Testis (tissue), 3 donors: Measurements from ENCODE around the gene CRABP2. TPM values are rescaled to one million over a fixed set of nuclear protein-coding genes. Genes with fewer than 3 reads are reported as not detected.

Source experiments
- DNase-seq: peaks from one replicate; pipeline ENCODE4 v3.0.0-alpha.2; 2019
- H3K27ac ChIP-seq, 2 donors: fragments of 200-600 bp; sonication (generic); one replicate each; pipeline ENCODE4 v1.5.1; 2019
- H3K27me3 ChIP-seq: fragments of 200-600 bp; sonication (generic); one replicate; pipeline ENCODE4 v1.5.1; 2019
- H3K36me3 ChIP-seq: fragments of 200-600 bp; sonication (generic); one replicate; pipeline ENCODE4 v1.5.1; 2017; ENCODE audit warnings: low read depth; ENCODE audit errors: missing control alignments
- H3K4me1 ChIP-seq: fragments of 200-600 bp; sonication (generic); one replicate; pipeline ENCODE4 v1.5.1; 2019
- H3K4me3 ChIP-seq, 2 donors: fragments of 200-600 bp; sonication (generic); one replicate each; pipeline ENCODE4 v1.5.1; 2017 to 2019
- H3K9me3 ChIP-seq: fragments of 200-600 bp; sonication (generic); one replicate; pipeline ENCODE4 v1.5.1; 2017
- CTCF ChIP-seq, 3 experiments: fragments of 450-650 bp in 2 of 3; fragments of 200-600 bp in 1 of 3; sonication (generic) in 1 of 3; IDR thresholded peaks; one replicate each; pipeline ENCODE4 v1.5.1; 2016 to 2019; ENCODE audit warnings: antibody characterized with exemption in 3 of 3, mild to moderate bottlenecking in 2 of 3, moderate library complexity in 1 of 3
- POLR2A ChIP-seq: fragments of 450-650 bp; IDR thresholded peaks from one replicate; pipeline ENCODE4 v1.6.1; 2017; ENCODE audit warnings: antibody characterized with exemption, mild to moderate bottlenecking, moderate library complexity
- WGBS, 2 donors: methylation state at CpG; one replicate each; pipeline ENCODE4 v1.1.5; 2018; 5-methylcytosine and 5-hydroxymethylcytosine counted together
- intact Hi-C: fragments of 100-400 bp; cut with DNase I; formaldehyde crosslinking; loops from one replicate; pipeline ENCODE4 v1.15.1; 2023; ENCODE audit warnings: low total_unique reads
- polyA plus RNA-seq: library from polyadenylated mRNA; stranded (reverse); fragments of 350-450 nt; fragmentation: Illumina TruSeq; extraction: RNeasy Lipid Tissue Mini Kit (QIAGEN cat#74804); gene quantifications from one replicate; pipeline ENCODE4 v1.2.3, GENCODE V29; 2014; ENCODE audit warnings: low read depth, low replicate concordance; ENCODE audit not compliant: insufficient read depth
- total RNA-seq, 2 donors: library from RNA; depleted of rRNA; stranded (reverse); fragments of >200 nt; gene quantifications; one replicate each; pipeline ENCODE4 v1.2.3, GENCODE V29; 2016

Gene CRABP2
- total and polyA plus RNA-seq, 3 donors from 2014 or later, result 2.1 to 21.0 (median 6.8) TPM

GRCh38 chr1:156665539-156665938, 39.8 kb downstream of the CRABP2 start:
- peaks cover 72% of the 10 kb centered on the region for H3K4me1 ChIP-seq
- 43 to 62% methylated on average over 1 to 3 of the region's 3 CpGs for WGBS, 2 donors
- H3K27me3 ChIP-seq, result no peaks in the 10 kb centered on the region
- TF ChIP-seq CTCF (IDR thresholded peaks at IDR 0.05) (no peak), POLR2A (no peak)
- intact Hi-C loops, result no loop called here
- H3K27ac ChIP-seq, result peak overlapping the region in 1 of 2 donors; percentile 69
- H3K9me3 ChIP-seq, result no peaks in the 10 kb centered on the region
- H3K4me3 ChIP-seq, result no peak overlapping the region
- H3K36me3 ChIP-seq, result no peaks in the 10 kb centered on the region
- DNase-seq, result no peak

GRCh38 chr1:156664767-156665411, 40.5 kb downstream of the CRABP2 start:
- TF ChIP-seq POLR2A (no peak), CTCF (IDR thresholded peaks at IDR 0.05) (no peak)
- H3K4me3 ChIP-seq, result no peak overlapping the region
- intact Hi-C loops, result no loop called here
- DNase-seq, result peak; percentile 62
- no peaks in the 10 kb centered on the region for H3K27me3 ChIP-seq
- H3K4me1 ChIP-seq, result peaks cover 72% of the 10 kb centered on the region
- H3K36me3 ChIP-seq, result no peaks in the 10 kb centered on the region
- 34 to 35% methylated on average over 7 to 16 of the region's 16 CpGs for WGBS, 2 donors
- H3K9me3 ChIP-seq, result no peaks in the 10 kb centered on the region
- H3K27ac ChIP-seq, result peak overlapping the region; percentile 55 to 69

- Histone ChIP-seq H3K27ac (peak overlapping the region; percentile 55 to 69), H3K27me3 (no peaks in the 10 kb centered on the region), H3K4me3 (no peak overlapping the region), H3K4me1 (peaks cover 79% of the 10 kb centered on the region), H3K36me3 (no peaks in the 10 kb centered on the region), H3K9me3 (no peaks in the 10 kb centered on the region)
- intact Hi-C loops, result no loop called here
- WGBS, 2 donors, result 72 to 77% methylated on average over 5 of the region's 5 CpGs
- no peak for DNase-seq
- TF ChIP-seq CTCF (IDR thresholded peaks at IDR 0.05) (no peak), POLR2A (no peak)
Measured at GRCh38 chr1:156664046-156664766, 41.2 kb downstream of the CRABP2 start.

- no peaks in the 10 kb centered on the region for H3K27me3 ChIP-seq
- WGBS, 2 donors, result 56 to 60% methylated on average over 5 of the region's 5 CpGs
- no peak overlapping the region for H3K4me3 ChIP-seq
- H3K4me1 ChIP-seq, result peaks cover 81% of the 10 kb centered on the region
- no peak for DNase-seq
- H3K36me3 ChIP-seq, result no peaks in the 10 kb centered on the region
- H3K9me3 ChIP-seq, result no peaks in the 10 kb centered on the region
- intact Hi-C loops, result no loop called here
- peak overlapping the region in 1 of 2 donors; percentile 69 for H3K27ac ChIP-seq
- TF ChIP-seq POLR2A (no peak), CTCF (IDR thresholded peaks at IDR 0.05) (no peak)
Measured at GRCh38 chr1:156663178-156663577, 42.2 kb downstream of the CRABP2 start.

GRCh38 chr1:156662800-156663055, 42.7 kb downstream of the CRABP2 start:
- intact Hi-C loops, result no loop called here
- Histone ChIP-seq H3K9me3 (no peaks in the 10 kb centered on the region), H3K4me1 (peaks cover 81% of the 10 kb centered on the region), H3K27ac (peak overlapping the region; percentile 68 to 69), H3K27me3 (no peaks in the 10 kb centered on the region), H3K36me3 (no peaks in the 10 kb centered on the region), H3K4me3 (no peak overlapping the region)
- WGBS, 2 donors, result 84 to 88% methylated on average over 5 of the region's 5 CpGs
- no peak for DNase-seq
- no peak for TF ChIP-seq POLR2A
- TF ChIP-seq CTCF (IDR thresholded peaks at IDR 0.05), result no peak
